Sigmoid colon (tissue), 4 donors: ENCODE results near the gene COTL1.

Experiments
- EP300 ChIP-seq, 4 donors: sonication (generic); formaldehyde crosslinking; IDR thresholded peaks; one replicate each; pipeline ENCODE4 v1.6.1; 2017; ENCODE audit warnings: antibody characterized with exemption in 4 of 4
- POLR2A ChIP-seq, 2 donors: fragments of 450-650 bp; IDR thresholded peaks; one replicate each; pipeline ENCODE4 v1.6.1; 2016; ENCODE audit warnings: antibody characterized with exemption in 2 of 2, mild to moderate bottlenecking in 2 of 2, moderate library complexity in 2 of 2
- TF ChIP-seq, protein P1 (sequence below), 4 experiments: fragments of 450-650 bp in 3 of 4; fragments of 200-600 bp in 1 of 4; IDR thresholded peaks; one replicate each; pipeline ENCODE4 v1.5.1; 2016 to 2019; ENCODE audit warnings: antibody characterized with exemption in 4 of 4, mild to moderate bottlenecking in 3 of 4, moderate library complexity in 2 of 4

DNA sequence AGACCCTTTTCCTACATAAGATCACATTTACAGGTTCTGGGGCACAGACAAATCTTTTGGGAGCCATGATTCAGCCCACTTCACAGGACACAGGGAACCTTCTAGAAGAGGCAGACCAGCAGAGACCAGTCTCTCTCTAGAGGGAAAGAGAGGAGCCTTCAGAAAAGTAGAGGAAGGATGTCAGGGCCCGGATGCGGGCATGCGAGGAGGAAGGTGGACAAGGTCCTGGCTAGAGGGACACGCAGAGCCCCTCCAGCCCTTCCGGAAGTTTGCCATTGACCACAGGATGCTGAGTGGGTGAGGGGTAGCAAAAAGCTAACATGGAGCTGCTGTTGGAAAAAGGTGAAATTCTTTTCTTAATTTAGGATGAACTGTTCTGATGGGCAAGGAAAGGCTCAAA, 57.6 kb downstream of the COTL1 start:
- TF ChIP-seq, protein P1, sequence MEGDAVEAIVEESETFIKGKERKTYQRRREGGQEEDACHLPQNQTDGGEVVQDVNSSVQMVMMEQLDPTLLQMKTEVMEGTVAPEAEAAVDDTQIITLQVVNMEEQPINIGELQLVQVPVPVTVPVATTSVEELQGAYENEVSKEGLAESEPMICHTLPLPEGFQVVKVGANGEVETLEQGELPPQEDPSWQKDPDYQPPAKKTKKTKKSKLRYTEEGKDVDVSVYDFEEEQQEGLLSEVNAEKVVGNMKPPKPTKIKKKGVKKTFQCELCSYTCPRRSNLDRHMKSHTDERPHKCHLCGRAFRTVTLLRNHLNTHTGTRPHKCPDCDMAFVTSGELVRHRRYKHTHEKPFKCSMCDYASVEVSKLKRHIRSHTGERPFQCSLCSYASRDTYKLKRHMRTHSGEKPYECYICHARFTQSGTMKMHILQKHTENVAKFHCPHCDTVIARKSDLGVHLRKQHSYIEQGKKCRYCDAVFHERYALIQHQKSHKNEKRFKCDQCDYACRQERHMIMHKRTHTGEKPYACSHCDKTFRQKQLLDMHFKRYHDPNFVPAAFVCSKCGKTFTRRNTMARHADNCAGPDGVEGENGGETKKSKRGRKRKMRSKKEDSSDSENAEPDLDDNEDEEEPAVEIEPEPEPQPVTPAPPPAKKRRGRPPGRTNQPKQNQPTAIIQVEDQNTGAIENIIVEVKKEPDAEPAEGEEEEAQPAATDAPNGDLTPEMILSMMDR (IDR thresholded peaks at IDR 0.05), result no peak
- TF ChIP-seq POLR2A (IDR thresholded peaks at IDR 0.05) (no peak), EP300 (IDR thresholded peaks at IDR 0.05) (no peak)
